ENCODE data around the gene TMEM259. TPM values are rescaled to one million over a fixed set of nuclear protein-coding genes. Genes with fewer than 3 reads are reported as not detected.

TMEM259 gene
- total and polyA plus RNA-seq, 8 donors: 65.9 to 448 (median 90.0) TPM

DNA sequence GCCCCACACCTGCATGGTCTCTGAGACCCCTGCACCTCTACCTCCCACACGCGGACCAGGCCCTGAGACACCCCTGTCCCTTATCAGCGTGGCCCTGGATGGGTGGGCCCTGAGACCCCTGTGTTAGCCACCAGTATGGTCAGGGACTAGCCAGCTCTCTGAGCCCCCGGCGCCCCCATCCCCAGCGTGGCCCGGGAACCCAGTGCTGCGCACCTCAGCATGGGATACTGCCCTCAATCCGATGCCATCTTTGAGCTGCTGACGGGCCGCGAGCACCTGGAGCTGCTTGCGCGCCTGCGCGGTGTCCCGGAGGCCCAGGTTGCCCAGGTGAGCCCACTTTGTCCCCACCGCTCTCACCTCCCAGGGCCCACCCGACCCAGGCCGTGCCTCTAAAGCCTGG is 41.1 kb upstream of the TMEM259 start:
- peaks cover 0 to 10% (median 4%) of the 10 kb centered on the region in 3 donors for H3K4me1 ChIP-seq
- no peak for FAIRE-seq
- ATAC-seq: no peak
- H3K9me3 ChIP-seq: no peaks in the 10 kb centered on the region
- TF ChIP-seq, protein P1, sequence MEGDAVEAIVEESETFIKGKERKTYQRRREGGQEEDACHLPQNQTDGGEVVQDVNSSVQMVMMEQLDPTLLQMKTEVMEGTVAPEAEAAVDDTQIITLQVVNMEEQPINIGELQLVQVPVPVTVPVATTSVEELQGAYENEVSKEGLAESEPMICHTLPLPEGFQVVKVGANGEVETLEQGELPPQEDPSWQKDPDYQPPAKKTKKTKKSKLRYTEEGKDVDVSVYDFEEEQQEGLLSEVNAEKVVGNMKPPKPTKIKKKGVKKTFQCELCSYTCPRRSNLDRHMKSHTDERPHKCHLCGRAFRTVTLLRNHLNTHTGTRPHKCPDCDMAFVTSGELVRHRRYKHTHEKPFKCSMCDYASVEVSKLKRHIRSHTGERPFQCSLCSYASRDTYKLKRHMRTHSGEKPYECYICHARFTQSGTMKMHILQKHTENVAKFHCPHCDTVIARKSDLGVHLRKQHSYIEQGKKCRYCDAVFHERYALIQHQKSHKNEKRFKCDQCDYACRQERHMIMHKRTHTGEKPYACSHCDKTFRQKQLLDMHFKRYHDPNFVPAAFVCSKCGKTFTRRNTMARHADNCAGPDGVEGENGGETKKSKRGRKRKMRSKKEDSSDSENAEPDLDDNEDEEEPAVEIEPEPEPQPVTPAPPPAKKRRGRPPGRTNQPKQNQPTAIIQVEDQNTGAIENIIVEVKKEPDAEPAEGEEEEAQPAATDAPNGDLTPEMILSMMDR (IDR thresholded peaks at IDR 0.05): no peak
- H3K4me3 ChIP-seq: no peak overlapping the region
- peaks cover 0 to 6% (median 2%) of the 10 kb centered on the region in 4 donors for H3K27me3 ChIP-seq
- H3K36me3 ChIP-seq: no peaks in the 10 kb centered on the region
- H3K27ac ChIP-seq: no peak overlapping the region
- intact Hi-C loops (cut with DNase I): no loop called here
- peak in 1 of 6 donors; percentile 74 for DNase-seq
- WGBS, 2 donors: 89 to 95% methylated on average over 20 of the region's 20 CpGs

DNA sequence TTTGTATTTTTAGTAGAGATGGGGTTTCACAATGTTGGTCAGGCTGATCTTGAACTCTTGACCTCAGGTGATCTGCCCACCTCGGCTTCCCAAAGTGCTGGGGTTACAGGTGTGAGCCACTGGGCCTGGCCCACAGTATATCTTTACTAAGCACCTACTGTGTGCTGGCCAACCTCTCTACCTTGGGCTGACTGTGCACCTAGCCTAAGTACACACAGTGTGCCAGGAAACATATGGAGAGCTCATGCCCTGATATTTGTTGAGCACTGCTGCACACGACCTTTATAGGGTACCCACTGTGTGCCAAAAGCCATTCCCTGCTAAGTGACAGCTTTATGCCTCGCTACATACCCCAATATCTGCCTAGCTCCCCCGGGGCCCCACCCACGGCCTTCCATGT is 39.8 kb upstream of the TMEM259 start:
- peaks cover 0 to 6% (median 0%) of the 10 kb centered on the region in 4 donors for H3K27me3 ChIP-seq
- no peak overlapping the region for H3K27ac ChIP-seq
- H3K4me1 ChIP-seq: peaks cover 0 to 5% (median 0%) of the 10 kb centered on the region in 3 donors
- no peaks in the 10 kb centered on the region for H3K9me3 ChIP-seq
- TF ChIP-seq, protein P1 (IDR thresholded peaks at IDR 0.05): no peak
- no peak for FAIRE-seq
- intact Hi-C loops (cut with DNase I): no loop called here
- H3K4me3 ChIP-seq: no peak overlapping the region
- DNase-seq: no peak
- no peaks in the 10 kb centered on the region for H3K36me3 ChIP-seq
- ATAC-seq: no peak
- 82 to 88% methylated on average over 5 of the region's 5 CpGs for WGBS, 2 donors

DNA sequence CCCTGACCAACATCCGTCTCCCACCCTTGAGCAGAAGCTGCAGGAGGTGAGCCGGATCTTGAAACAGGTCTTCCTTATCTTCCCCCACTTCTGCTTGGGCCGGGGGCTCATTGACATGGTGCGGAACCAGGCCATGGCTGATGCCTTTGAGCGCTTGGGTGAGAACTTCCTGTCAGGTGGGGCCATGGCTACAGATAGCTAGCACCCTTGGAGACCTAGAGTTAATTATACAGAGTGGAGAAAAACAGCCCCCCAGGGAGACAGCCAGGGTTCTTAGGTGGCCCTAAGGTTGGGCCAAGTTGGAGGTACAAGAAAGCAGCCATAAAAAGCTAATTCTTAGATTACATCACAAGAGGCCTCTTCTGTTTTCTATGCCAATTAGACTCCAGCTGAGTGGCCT is 37.2 kb upstream of the TMEM259 start:
- Histone ChIP-seq H3K27me3 (no peaks in the 10 kb centered on the region), H3K4me3 (no peak overlapping the region), H3K36me3 (no peaks in the 10 kb centered on the region), H3K9me3 (no peaks in the 10 kb centered on the region), H3K27ac (no peak overlapping the region), H3K4me1 (no peaks in the 10 kb centered on the region)
- WGBS, 2 donors: 93 to 95% methylated on average over 5 of the region's 5 CpGs
- TF ChIP-seq, protein P1 (IDR thresholded peaks at IDR 0.05): no peak
- ATAC-seq (no peak), FAIRE-seq (no peak), DNase-seq (no peak)
- intact Hi-C loops (cut with DNase I): no loop called here

DNA sequence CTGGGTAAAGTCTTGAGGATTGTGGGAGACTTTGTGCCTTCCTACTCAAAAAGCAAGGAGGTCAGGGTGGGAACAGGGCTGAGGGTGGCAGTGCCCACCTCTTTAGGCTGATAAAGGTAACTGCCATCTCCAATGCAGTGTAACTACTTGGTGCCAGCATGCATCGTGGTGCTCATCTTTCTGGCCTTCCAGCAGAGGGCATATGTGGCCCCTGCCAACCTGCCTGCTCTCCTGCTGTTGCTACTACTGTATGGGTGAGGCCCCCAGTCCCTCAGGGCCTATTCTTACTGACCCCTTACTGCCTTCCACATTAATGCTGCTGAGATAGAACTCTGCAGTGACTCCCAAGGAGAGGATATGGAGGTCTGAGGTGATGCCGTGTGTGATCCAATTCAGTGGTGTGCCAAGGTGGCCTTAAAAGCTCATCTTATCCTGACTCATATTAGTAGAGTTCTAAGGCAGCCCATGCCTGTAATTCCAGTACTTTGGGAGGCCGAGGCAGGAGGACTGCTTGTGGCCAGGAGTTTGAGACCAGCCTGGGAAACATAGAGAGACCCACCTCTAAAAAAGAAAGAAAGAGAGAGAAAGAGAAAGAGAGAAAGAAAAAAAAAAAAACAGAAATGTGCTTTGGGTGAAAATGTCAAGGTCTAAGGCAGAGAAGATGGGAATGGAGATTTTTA is 36.4 kb upstream of the TMEM259 start:
- WGBS, 2 donors: 69 to 72% methylated on average over 3 of the region's 3 CpGs
- no peaks in the 10 kb centered on the region for H3K27me3 ChIP-seq
- no peaks in the 10 kb centered on the region for H3K9me3 ChIP-seq
- no peaks in the 10 kb centered on the region for H3K36me3 ChIP-seq
- ATAC-seq (peak in 1 of 4 donors; percentile 21), FAIRE-seq (no peak), DNase-seq (no peak)
- TF ChIP-seq, protein P1 (IDR thresholded peaks at IDR 0.05): no peak
- H3K4me1 ChIP-seq: no peaks in the 10 kb centered on the region
- no peak overlapping the region for H3K4me3 ChIP-seq
- intact Hi-C loops (cut with DNase I): no loop called here
- H3K27ac ChIP-seq: no peak overlapping the region

DNA sequence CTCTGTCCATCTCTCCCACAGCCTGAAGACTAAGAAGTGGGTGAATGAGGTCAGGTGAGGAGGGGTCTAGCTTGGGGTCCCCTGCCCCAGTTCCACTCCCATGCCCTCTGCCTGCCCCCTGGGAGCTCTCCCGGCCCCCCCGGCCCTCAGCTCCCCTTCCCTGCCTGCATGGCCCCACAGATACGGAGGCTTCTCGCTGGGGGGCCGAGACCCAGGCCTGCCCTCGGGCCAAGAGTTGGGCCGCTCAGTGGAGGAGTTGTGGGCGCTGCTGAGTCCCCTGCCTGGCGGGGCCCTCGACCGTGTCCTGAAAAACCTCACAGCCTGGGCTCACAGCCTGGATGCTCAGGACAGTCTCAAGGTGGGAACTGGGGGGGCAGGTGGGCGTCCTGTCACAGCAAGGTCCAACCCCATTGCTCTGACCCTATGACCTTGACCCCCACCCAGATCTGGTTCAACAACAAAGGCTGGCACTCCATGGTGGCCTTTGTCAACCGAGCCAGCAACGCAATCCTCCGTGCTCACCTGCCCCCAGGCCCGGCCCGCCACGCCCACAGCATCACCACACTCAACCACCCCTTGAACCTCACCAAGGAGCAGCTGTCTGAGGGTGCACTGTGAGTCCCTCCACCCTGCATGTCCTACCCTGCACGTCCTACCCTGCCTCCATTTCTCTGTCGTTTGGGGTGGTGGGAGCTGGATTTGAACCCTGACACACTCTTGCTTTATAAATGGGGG is 35.1 kb upstream of the TMEM259 start:
- Histone ChIP-seq H3K27ac (no peak overlapping the region), H3K9me3 (no peaks in the 10 kb centered on the region), H3K4me1 (no peaks in the 10 kb centered on the region), H3K36me3 (no peaks in the 10 kb centered on the region), H3K4me3 (no peak overlapping the region), H3K27me3 (no peaks in the 10 kb centered on the region)
- peak in 1 of 6 donors; percentile 62 for DNase-seq
- TF ChIP-seq, protein P1 (IDR thresholded peaks at IDR 0.05): no peak
- WGBS, 2 donors: 93 to 98% methylated on average over 20 of the region's 20 CpGs
- intact Hi-C loops (cut with DNase I): no loop called here
- no peak for FAIRE-seq
- no peak for ATAC-seq
